Inflammatory macrophage (primary cell): ENCODE data around the gene GEMIN4.
"Not testable (repeated sequence)": the region's sequence is repeated elsewhere in the genome, so short reads cannot be mapped to it uniquely, and the experiment has no call there.

Experiments used
- DNase-seq, 2 donors: peaks; one replicate each; pipeline ENCODE4 v3.0.0-alpha.2; 2020 to 2022

GEMIN4 gene

GRCh38 chr17:778096-778495 lies 26.0 kb upstream of the GEMIN4 start:
- no peak for DNase-seq

- DNase-seq: no peak
These were observed 22.2 kb upstream of the GEMIN4 start for GRCh38 chr17:774313-774584.

DNA sequence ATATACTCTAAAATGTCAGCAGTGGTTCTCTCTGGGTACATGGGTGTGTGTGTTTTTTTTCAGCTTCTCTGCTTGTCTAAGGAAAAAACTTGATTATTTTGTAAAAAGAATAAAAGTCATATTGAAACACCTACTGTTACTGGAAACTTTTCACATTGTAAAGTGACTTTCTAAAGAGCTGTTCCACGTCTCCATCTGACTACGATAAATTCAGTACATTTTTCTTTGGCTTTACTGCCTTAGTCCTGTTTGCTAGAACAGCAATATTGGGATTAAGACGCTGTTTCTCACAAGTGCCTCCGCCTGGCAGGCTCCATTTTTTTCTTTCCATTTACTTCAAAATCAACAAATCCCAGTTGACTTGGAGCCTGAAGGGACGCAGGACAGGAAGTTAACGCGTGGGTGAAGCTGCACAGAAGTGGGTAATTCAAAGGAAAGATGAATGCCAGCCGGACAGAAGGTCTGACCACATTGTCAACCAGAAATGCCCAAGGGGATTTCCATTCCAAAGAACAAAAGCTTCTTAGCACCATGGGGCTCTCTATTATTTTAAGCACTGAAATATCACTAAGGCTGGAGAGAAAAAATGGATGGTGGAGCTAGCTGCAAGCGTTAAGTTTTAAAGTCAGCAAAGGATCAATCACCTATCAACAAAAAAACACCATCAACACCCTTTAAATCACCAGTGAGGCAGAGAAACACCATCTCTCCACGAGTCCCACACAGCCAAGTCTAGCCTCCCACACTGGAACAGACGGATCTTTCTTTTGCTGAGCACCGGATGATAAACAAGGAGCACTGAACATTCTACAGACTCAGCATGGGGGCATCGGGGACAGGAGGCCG lies 21.6 kb upstream of the GEMIN4 start:
- no peak for DNase-seq

GRCh38 chr17:773016-773415 lies 21.0 kb upstream of the GEMIN4 start:
- DNase-seq: no peak

DNA sequence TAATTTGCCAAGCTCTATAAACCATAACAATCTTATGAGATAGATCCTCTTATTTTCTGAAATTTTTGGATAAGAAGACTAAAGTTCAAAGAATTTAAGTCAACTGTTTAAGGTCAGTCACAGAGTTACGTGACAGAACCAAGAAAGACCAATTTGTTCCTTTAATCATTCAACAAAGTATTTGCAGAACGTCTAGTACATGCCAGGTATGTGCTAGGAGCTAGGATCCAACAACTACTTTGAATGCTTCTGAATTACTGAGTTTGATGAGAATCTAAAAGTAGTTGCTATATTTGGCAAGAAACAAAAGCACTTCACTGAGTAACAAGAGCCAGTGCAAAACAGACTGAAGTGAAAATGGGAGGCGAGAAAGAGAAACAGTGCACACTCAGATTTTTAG lies 15.0 kb upstream of the GEMIN4 start:
- no peak for DNase-seq

GRCh38 chr17:760371-760770 lies 8.3 kb upstream of the GEMIN4 start:
- DNase-seq: no peak

DNA sequence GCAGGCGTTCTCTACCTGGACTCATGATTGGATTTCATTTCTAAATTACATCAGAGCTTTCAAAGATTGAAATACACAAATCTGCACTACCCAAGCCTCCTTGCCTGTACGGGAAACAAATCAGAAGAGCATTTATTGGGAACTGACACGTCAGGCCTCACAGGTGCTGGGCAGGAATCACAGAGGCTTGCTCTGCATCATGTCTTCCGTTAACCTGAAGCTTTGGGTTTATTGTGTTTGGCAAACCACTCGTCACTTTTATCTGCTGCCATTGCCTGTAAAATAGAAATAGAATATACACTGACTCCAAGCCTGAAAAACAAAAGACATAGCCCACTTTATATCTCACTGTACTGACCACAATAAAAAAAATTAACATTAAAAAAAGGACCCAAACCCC lies 7.9 kb upstream of the GEMIN4 start:
- no peak for DNase-seq

GRCh38 chr17:756010-756567 lies 4.0 kb upstream of the GEMIN4 start:
- DNase-seq: not testable (repeated sequence)

DNA sequence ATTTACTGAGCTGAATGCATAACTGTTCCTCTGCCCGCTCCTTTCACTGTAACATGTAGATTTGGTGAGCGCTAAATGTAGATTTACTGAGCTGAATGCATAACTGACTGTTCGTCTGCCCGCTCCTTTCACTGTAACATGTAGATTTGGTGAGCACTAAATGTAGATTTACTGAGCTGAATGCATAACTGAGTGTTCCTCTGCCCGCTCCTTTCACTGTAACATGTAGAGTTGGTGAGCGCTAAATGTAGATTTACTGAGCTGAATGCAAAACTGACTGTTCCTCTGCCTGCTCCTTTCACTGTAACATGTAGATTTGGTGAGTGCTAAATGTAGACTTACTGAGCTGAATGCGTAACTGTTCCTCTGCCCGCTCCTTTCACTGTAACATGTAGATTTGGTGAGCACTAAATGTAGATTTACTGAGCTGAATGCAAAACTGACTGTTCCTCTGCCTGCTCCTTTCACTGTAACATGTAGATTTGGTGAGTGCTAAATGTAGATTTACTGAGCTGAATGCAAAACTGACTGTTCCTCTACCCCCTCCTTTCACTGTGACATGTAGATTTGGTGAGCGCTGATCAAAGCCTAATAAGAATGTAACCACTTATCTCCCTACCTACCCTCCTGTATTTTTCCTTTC lies 3.4 kb upstream of the GEMIN4 start:
- not testable (repeated sequence) for DNase-seq

- DNase-seq: no peak
These were observed 1.4 kb upstream of the GEMIN4 start for GRCh38 chr17:753418-753817.

GRCh38 chr17:752620-753219 lies 656 bp upstream of the GEMIN4 start:
- DNase-seq: peak in 1 of 2 donors; percentile 34

- peak; percentile 57 to 63 for DNase-seq
These were observed 629 bp downstream of the GEMIN4 start for GRCh38 chr17:751269-752001.

DNA sequence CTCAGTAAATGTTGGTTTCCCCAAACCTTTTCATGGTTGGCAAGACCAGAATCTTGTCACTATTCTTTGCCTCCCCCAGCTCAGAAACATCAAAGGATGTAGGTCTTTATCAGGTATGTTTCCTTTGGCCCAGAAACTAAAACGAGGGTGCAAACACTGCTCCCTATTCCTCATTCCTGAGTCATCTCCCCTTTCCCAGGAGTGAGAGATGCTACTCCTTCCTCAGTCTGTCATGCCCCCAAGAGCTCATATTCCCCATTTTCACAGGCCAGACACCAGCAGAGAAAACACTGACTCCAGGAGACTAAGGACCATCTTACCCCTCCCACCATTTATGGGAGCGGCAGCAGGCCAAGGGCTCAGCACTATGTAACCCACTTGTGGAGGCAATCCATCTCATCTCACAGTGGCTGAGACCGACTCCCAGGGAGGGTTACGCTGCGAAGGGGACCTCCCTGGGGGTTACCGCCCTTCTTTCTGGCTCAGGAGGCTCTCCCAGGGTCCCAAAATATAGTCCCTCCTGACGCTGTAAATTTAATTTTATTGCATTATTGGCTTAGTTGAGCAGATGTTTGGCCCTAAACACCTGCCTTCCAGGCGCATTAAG lies 1.5 kb downstream of the GEMIN4 start:
- DNase-seq: no peak

DNA sequence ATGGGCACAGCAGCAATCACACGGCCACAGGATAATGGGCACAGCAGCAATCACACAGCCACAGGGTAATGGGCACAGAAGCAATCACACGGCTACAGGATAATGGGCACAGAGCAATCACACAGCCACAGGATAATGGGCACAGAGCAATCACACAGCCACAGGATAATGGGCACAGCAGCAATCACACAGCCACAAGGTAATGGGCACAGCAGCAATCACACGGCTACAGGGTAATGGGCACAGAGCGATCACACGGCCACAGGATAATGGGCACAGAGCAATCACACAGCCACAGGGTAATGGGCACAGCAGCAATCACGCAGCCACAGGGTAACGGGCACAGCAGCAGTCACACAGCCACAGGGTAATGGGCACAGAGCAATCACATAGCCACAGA lies 2.7 kb downstream of the GEMIN4 start:
- not testable (repeated sequence) for DNase-seq

GRCh38 chr17:748604-749003 lies 3.5 kb downstream of the GEMIN4 start:
- not testable (repeated sequence) for DNase-seq

DNA sequence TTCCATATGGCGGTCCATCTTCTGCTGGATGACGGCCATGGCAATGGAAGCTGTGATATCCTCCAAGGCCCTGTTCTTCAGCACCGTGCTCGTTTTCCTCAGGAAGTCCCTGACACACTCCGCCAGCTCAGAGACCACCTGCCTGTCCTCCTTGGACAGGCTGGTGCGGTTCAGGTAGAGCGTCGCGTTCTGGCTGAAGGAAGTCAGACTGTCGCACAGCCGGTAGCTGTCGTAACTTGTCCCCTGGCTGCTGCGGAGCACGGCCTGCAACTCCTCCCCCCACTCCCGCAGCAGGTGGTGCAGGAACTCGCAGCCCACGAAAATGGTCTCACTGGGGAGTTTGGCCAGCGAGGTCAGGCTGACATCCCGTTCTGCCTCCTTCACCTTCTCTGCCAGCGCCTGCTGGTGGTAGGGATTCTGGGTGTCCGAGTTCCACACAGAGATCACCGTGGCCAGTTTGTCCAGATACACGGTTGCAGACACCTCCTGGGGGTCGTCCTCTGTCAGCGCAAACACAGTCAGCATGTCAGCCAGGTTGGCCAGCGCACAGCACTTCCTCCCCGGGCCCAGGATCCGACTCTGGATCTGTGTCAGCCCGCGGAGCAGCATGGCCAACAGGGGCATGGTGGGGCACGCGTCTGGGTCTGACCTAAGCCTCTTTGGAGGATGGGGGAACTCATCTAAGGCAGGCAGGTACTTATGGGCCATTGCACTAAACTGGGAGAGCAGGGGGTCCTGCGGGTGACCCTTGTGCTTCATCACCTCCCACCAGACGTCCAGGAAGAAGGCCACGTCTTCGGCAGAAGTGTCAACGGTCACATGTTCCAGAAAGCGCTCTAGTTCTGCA lies 5.1 kb downstream of the GEMIN4 start:
- DNase-seq: no peak

GRCh38 chr17:746181-746580 lies 5.9 kb downstream of the GEMIN4 start:
- no peak for DNase-seq

GRCh38 chr17:745406-745805 lies 6.7 kb downstream of the GEMIN4 start:
- DNase-seq: no peak

DNA sequence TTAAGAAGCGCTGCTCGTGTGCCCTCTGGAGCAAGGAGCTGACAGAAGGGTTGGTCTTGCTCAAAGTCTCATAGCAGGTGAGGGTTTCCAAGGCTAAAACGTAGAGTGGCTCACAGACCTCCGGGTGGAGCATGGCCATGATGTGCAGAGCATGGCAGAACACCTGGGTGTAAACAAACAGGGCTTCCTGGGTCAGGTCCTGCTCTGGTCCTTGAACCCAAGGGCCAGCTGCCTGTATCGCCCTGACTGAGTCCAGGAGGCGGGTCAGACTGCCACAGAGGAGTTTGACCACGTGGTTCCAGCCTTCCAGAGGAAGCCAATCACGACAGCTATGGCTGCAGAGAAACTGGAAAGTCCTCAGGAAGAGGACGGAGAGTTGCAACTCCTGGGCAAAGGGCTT lies 7.1 kb downstream of the GEMIN4 start:
- DNase-seq: no peak

GRCh38 chr17:743139-743538 lies 8.9 kb downstream of the GEMIN4 start:
- DNase-seq: no peak

GRCh38 chr17:742147-742793 lies 9.8 kb downstream of the GEMIN4 start:
- no peak for DNase-seq
